ENCODE results near the gene CBLN3. TPM values are rescaled to one million over a fixed set of nuclear protein-coding genes. Genes with fewer than 3 reads are reported as not detected.

CBLN3 gene
- total RNA-seq, 1 experiment from 2014 or later, result 0.94 TPM

- Mint-ChIP-seq H3K36me3 (no peaks in the 10 kb centered on the region), H3K9me3 (no peaks in the 10 kb centered on the region), H3K4me1 (peaks cover 23% of the 10 kb centered on the region), H3K27ac (no peak overlapping the region), H3K4me3 (no peak overlapping the region), H3K27me3 (ENCODE audit: low read depth) (no peaks in the 10 kb centered on the region; the same call in 1 of the 2 replicates)
- CTCF ChIA-PET, result interaction anchor here (1.0 to 1.2 kb wide), 3 partner anchors 16 to 50 kb away, joined by 3 to 7 read pairs (median 4); partner anchors contain the start of gene KHNYN
- ATAC-seq (no peak), DNase-seq (ENCODE audit: low spot score) (no peak)
- POLR2A ChIA-PET, result no interaction called here
- TF ChIP-seq TP53 (CRISPR knock-in tag; IDR thresholded peaks at IDR 0.05), result no peak
- no peak for TF ChIP-seq ERG (CRISPR knock-in tag; IDR thresholded peaks at IDR 0.05)
- TF ChIP-seq ZBTB43 (CRISPR knock-in tag; IDR thresholded peaks at IDR 0.05), result no peak
- no peak for TF ChIP-seq IRF2 (CRISPR knock-in tag; IDR thresholded peaks at IDR 0.05; ENCODE audit: borderline replicate concordance, low read depth)
These were observed 47.5 kb downstream of the CBLN3 start for GRCh38 chr14:24382064-24382371.

GRCh38 chr14:24381363-24382063 is 48.0 kb downstream of the CBLN3 start:
- Mint-ChIP-seq H3K4me3 (no peak overlapping the region), H3K4me1 (peaks cover 28% of the 10 kb centered on the region), H3K27ac (no peak overlapping the region), H3K9me3 (no peaks in the 10 kb centered on the region), H3K27me3 (ENCODE audit: low read depth) (no peaks in the 10 kb centered on the region; the same call in 1 of the 2 replicates), H3K36me3 (no peaks in the 10 kb centered on the region)
- ATAC-seq (no peak), DNase-seq (ENCODE audit: low spot score) (no peak)
- CTCF ChIA-PET, result interaction anchor here (1.0 to 1.2 kb wide), 3 partner anchors 15 to 49 kb away, joined by 3 to 7 read pairs (median 4); partner anchors contain the start of gene KHNYN
- POLR2A ChIA-PET, result no interaction called here
- TF ChIP-seq ATF6 (CRISPR knock-in tag; IDR thresholded peaks at IDR 0.05) (no peak), IRF1 (CRISPR knock-in tag; IDR thresholded peaks at IDR 0.05) (no peak), PRDM15 (CRISPR knock-in tag; IDR thresholded peaks at IDR 0.05) (no peak), ZNF317 (CRISPR knock-in tag; IDR thresholded peaks at IDR 0.05; ENCODE audit: borderline replicate concordance, low read depth) (no peak), ZSCAN18 (CRISPR knock-in tag; IDR thresholded peaks at IDR 0.05) (no peak), NFE2L1 (CRISPR knock-in tag; IDR thresholded peaks at IDR 0.05) (no peak), TEAD4 (CRISPR knock-in tag; IDR thresholded peaks at IDR 0.05) (no peak)
